Measurements from ENCODE around the gene ACAP1. TPM values are rescaled to one million over a fixed set of nuclear protein-coding genes. Genes with fewer than 3 reads are reported as not detected.

ACAP1 gene
- total RNA-seq, 2 donors from 2014 or later, result 4.1 to 9.0 TPM

DNA sequence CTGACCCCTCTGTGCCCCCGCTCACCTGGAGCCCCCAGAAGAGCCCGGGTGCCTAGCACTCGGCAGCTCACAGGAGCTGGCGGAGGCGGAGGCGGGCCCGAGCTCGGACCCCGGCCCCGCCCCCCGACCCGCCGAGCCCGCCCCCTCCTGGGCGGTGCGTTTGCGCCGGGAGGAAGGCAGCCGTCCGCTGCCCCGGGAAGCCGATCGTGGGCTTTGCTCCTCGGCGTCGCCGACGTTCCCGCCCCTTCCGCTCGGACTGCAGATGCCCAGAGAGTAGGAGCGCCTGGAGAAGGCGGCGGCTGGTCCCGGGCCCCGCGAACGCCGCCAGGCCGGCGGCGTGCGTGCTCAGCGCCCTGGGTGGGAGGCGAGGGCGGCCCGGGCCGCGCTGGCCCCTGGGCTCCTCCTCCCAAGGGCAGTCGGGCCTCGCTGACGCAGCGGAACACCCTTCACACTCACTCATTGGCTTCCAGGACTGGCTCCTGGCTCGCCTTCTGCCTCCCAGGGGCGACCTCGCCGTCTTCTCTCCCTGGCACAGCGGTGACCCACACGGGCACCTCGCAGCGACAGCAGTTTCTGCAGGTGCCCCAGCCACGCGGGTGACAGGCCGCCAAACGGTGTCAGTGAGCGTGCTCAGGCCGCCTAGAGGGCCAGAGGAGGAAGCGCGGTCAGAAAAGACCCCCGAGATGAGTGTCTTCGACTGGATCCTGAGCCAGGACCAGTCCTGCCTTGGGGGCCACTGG, 58.3 kb downstream of the ACAP1 start, which contains the start of gene PLSCR3:
Gene PLSCR3 (minus strand): TSS at position 74 of the 740 bp plus-strand sequence. CDS start 415 bp downstream, outside the sequence.
- DNase-seq (peak; percentile 88 to 89), ATAC-seq (peak; percentile 89)
- intact Hi-C loops (cut with DNase I, micrococcal nuclease), result no loop called here

GRCh38 chr17:7396147-7396546, 59.8 kb downstream of the ACAP1 start:
- ATAC-seq (no peak), DNase-seq (no peak)
- intact Hi-C loops (cut with DNase I, micrococcal nuclease), result no loop called here

DNA sequence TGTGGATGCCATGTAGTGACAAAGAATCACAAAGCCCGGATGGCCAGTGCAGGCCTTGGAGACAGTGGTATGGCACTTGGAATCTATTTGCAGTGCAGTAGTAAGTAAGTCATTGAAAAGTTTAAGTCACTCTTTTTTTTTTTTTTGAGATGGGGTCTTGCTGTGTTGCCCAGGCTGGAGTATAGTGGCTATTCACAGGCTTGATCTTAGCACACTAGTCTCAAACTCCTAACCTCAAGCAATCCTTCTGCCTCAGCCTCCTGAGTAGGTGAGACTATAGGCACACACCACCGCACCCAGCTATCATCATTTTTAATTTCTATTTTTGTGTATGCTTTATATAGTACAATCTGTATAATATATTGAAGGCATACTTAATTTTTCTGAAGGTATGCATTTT, 62.3 kb downstream of the ACAP1 start:
- intact Hi-C loops (cut with DNase I, micrococcal nuclease), result no loop called here
- no peak for ATAC-seq
- DNase-seq, result no peak

Other genes with a start within 250 kb of the ACAP1 start
- gene ASGR2, start 221.7 kb upstream of the ACAP1 start, total RNA-seq, result under 1 TPM in 1 of 2 donors, not detected in 1; 0.25 TPM
- gene ASGR1, start 157.2 kb upstream of the ACAP1 start, total RNA-seq, result under 1 TPM; 0.37 to 0.42 TPM
- gene DLG4, start 116.7 kb upstream of the ACAP1 start, total RNA-seq, result 1 to 10 TPM; 4.0 to 7.3 TPM
- gene ACADVL, start 116.6 kb upstream of the ACAP1 start, total RNA-seq, result 1,000 to 10,000 TPM in 1 of 2 donors, 100 to 1,000 TPM in 1; 784 to 1,134 TPM
- 10 to 100 TPM; 30.9 to 34.9 TPM for gene DVL2, start 102.0 kb upstream of the ACAP1 start, total RNA-seq
- gene PHF23, start 97.1 kb upstream of the ACAP1 start, total RNA-seq, result 10 to 100 TPM; 33.9 to 44.1 TPM
- gene GABARAP, start 94.1 kb upstream of the ACAP1 start, total RNA-seq, result 100 to 1,000 TPM; 431 to 505 TPM
- 100 to 1,000 TPM; 108 to 117 TPM for gene CTDNEP1, start 84.8 kb upstream of the ACAP1 start, total RNA-seq
- 10 to 100 TPM; 42.4 to 55.4 TPM for gene ELP5, start 84.3 kb upstream of the ACAP1 start, total RNA-seq
- 1,000 to 10,000 TPM in 1 of 2 donors, 100 to 1,000 TPM in 1; 997 to 1,004 TPM for gene CLDN7, start 74.1 kb upstream of the ACAP1 start, total RNA-seq
- 1 to 10 TPM; 1.4 to 9.7 TPM for gene SLC2A4, start 54.8 kb upstream of the ACAP1 start, total RNA-seq
- 10 to 100 TPM; 19.7 to 23.6 TPM for gene YBX2, start 41.9 kb upstream of the ACAP1 start, total RNA-seq
- 100 to 1,000 TPM; 330 to 413 TPM for gene EIF5A, start 28.9 kb upstream of the ACAP1 start, total RNA-seq
- 10 to 100 TPM; 71.2 to 72.4 TPM for gene GPS2, start 21.2 kb upstream of the ACAP1 start, total RNA-seq
- 10 to 100 TPM; 32.7 to 44.5 TPM for gene NEURL4, start 7.2 kb upstream of the ACAP1 start, total RNA-seq
- 10 to 100 TPM in 1 of 2 donors, 1 to 10 TPM in 1; 9.4 to 10.1 TPM for gene KCTD11, start 15.6 kb downstream of the ACAP1 start, total RNA-seq
- not detected for gene TMEM95, start 18.6 kb downstream of the ACAP1 start, total RNA-seq
- gene TNK1, start 44.6 kb downstream of the ACAP1 start, total RNA-seq, result 10 to 100 TPM; 22.2 to 24.9 TPM
- 10 to 100 TPM in 1 of 2 donors, 1 to 10 TPM in 1; 8.9 to 10.2 TPM for gene PLSCR3, start 58.0 kb downstream of the ACAP1 start, total RNA-seq
- 10 to 100 TPM; 70.8 to 81.0 TPM for gene TMEM256, start 67.6 kb downstream of the ACAP1 start, total RNA-seq
- gene NLGN2, start 71.3 kb downstream of the ACAP1 start, total RNA-seq, result 1 to 10 TPM; 2.7 to 6.6 TPM
- not detected for gene SPEM1, start 83.8 kb downstream of the ACAP1 start, total RNA-seq
- gene SPEM2, start 89.1 kb downstream of the ACAP1 start, total RNA-seq, result not detected
- gene SPEM3, start 92.3 kb downstream of the ACAP1 start, total RNA-seq, result not detected
- gene TMEM102, start 98.9 kb downstream of the ACAP1 start, total RNA-seq, result 10 to 100 TPM; 19.3 to 20.5 TPM
- 1 to 10 TPM; 1.2 to 2.3 TPM for gene FGF11, start 103.0 kb downstream of the ACAP1 start, total RNA-seq
- 10 to 100 TPM in 1 of 2 donors, 1 to 10 TPM in 1; 9.6 to 10.7 TPM for gene CHRNB1, start 108.5 kb downstream of the ACAP1 start, total RNA-seq
- gene ZBTB4, start 143.1 kb downstream of the ACAP1 start, total RNA-seq, result 10 to 100 TPM; 17.5 to 25.0 TPM
- gene SLC35G6, start 144.9 kb downstream of the ACAP1 start, total RNA-seq, result not detected
- 10 to 100 TPM; 83.8 to 100.0 TPM for gene POLR2A, start 147.8 kb downstream of the ACAP1 start, total RNA-seq
- 10 to 100 TPM in 1 of 2 donors, 1 to 10 TPM in 1; 9.8 to 17.3 TPM for gene TNFSF12, start 212.5 kb downstream of the ACAP1 start, total RNA-seq
- 100 to 1,000 TPM in 1 of 2 donors, 10 to 100 TPM in 1; 77.2 to 121 TPM for gene TNFSF13, start 222.2 kb downstream of the ACAP1 start, total RNA-seq
- 10 to 100 TPM; 30.9 to 34.1 TPM for gene SENP3, start 225.4 kb downstream of the ACAP1 start, total RNA-seq
- gene CD68, start 243.1 kb downstream of the ACAP1 start, total RNA-seq, result 10 to 100 TPM; 35.0 to 74.0 TPM
- gene MPDU1, start 247.3 kb downstream of the ACAP1 start, total RNA-seq, result 10 to 100 TPM; 79.2 to 89.6 TPM